HCT116 (cell line): ENCODE measurements around the gene PLXNC1. TPM values are rescaled to one million over a fixed set of nuclear protein-coding genes. Genes with fewer than 3 reads are reported as not detected.

Experiments
- ATAC-seq: fragments of 200-7000 bp; cut with Tn5 transposase; 2 replicates; pipeline ENCODE4 v1.9.1; 2020; ENCODE audit warnings: mild to moderate bottlenecking, moderate library complexity
- BruUV-seq: library from RNA; stranded (reverse); fragments of 400-500 nt; replicated peaks from 2 replicates; lab custom pipeline; 2021; lab: Mats Ljungman, UMichigan
- CTCF ChIA-PET: fragments of 300-600 bp; sonication (Branson Sonifier 250); formaldehyde crosslinking; loops from one replicate; lab custom pipeline; 2021; ENCODE audit warnings: antibody characterized with exemption; lab: Charles Lee
- POLR2A ChIA-PET: fragments of 300-600, 350-600 bp; sonication (Branson Sonifier 250); formaldehyde crosslinking; loops from one replicate; lab custom pipeline; 2021; ENCODE audit warnings: antibody characterized with exemption; lab: Charles Lee
- RAD21 ChIA-PET, 2 experiments: fragments of 300-600 bp; sonication (Branson Sonifier 250); formaldehyde crosslinking; loops; one replicate each; lab custom pipeline; 2023; ENCODE audit warnings: low total read pairs in 2 of 2; ENCODE audit not compliant: uncharacterized antibody in 2 of 2, unreplicated experiment in 2 of 2, low non-redundant PET in 1 of 2; lab: Charles Lee
- DNase-seq: peaks from one replicate; pipeline ENCODE4 v3.0.0-alpha.2; 2010; ENCODE audit warnings: low read depth, low spot score
- H2AFZ ChIP-seq: fragments of 200-600 bp; shearing (Covaris generic), sonication (generic); 2 replicates; pipeline ENCODE4 v1.6.1; 2017; ENCODE audit warnings: low read depth, mixed run types, mixed read lengths, antibody characterized with exemption, low read length; ENCODE audit not compliant: poor library complexity, severe bottlenecking
- H3K27ac ChIP-seq: 2 replicates; pipeline ENCODE4 v1.5.1; 2012; ENCODE audit warnings: low read depth, low read length
- H3K27me3 ChIP-seq: fragments of 200-600 bp; sonication (generic); 2 replicates; pipeline ENCODE4 v1.6.1; 2016; ENCODE audit warnings: mixed run types, low read length, mixed read lengths; ENCODE audit not compliant: insufficient read depth
- H3K36me3 ChIP-seq, 2 experiments: fragments of 200-500 bp in 1 of 2; fragments of 200-600 bp in 1 of 2; sonication (Bioruptor generic) in 1 of 2; sonication (generic) in 1 of 2; 2 replicates each; pipeline versions ENCODE4 v1.5.1 to v1.6.1; 2014 to 2016; ENCODE audit warnings: low read length in 2 of 2, inconsistent platforms in 1 of 2, mixed read lengths in 1 of 2, mixed run types in 1 of 2; ENCODE audit not compliant: insufficient read depth in 2 of 2, control insufficient read depth in 1 of 2
- H3K4me1 ChIP-seq, 2 experiments: fragments of 200-600 bp in 1 of 2; sonication (generic) in 1 of 2; 2 replicates each; pipeline versions ENCODE4 v1.5.1 to v1.6.1; 2012 to 2017; ENCODE audit warnings: low read length in 2 of 2, inconsistent platforms in 1 of 2, mild to moderate bottlenecking in 1 of 2, mixed read lengths in 1 of 2, mixed run types in 1 of 2, moderate library complexity in 1 of 2; ENCODE audit not compliant: insufficient read depth in 2 of 2, control insufficient read depth in 1 of 2
- H3K4me2 ChIP-seq: fragments of 200-600 bp; sonication (generic); 2 replicates; pipeline ENCODE4 v1.6.1; 2017; ENCODE audit warnings: mixed run types, low read length, mixed read lengths
- H3K4me3 ChIP-seq, 2 experiments: fragments of 200-600 bp in 1 of 2; sonication (generic) in 1 of 2; replicated peaks in 1 of 2; 2 replicates each; pipeline ENCODE4 v1.5.1; 2011 to 2016; ENCODE audit warnings: low read length in 2 of 2, control low read depth in 1 of 2, low read depth in 1 of 2, mild to moderate bottlenecking in 1 of 2, mixed read lengths in 1 of 2, mixed run types in 1 of 2
- H3K79me2 ChIP-seq: fragments of 200-600 bp; sonication (generic); 2 replicates; pipeline ENCODE4 v1.6.1; 2017; ENCODE audit warnings: mild to moderate bottlenecking, mixed run types, low read length, moderate library complexity, mixed read lengths; ENCODE audit not compliant: insufficient read depth
- H3K9ac ChIP-seq: fragments of 200-600 bp; sonication (generic); 2 replicates; pipeline ENCODE4 v1.6.1; 2016; ENCODE audit warnings: low read length, mixed read lengths
- H3K9me2 ChIP-seq: fragments of 200-600 bp; sonication (generic), shearing (Covaris generic); 2 replicates; pipeline ENCODE4 v1.6.1; 2017; ENCODE audit warnings: mixed run types, mild to moderate bottlenecking, moderate library complexity; ENCODE audit not compliant: insufficient read depth
- H3K9me3 ChIP-seq, 2 experiments: fragments of 200-500 bp in 1 of 2; fragments of 200-600 bp in 1 of 2; sonication (Bioruptor generic) in 1 of 2; sonication (generic) in 1 of 2; 2 replicates each; pipeline ENCODE4 v1.6.1; 2014 to 2017; ENCODE audit warnings: low read length in 2 of 2, mixed read lengths in 2 of 2, inconsistent platforms in 1 of 2, low read depth in 1 of 2, mild to moderate bottlenecking in 1 of 2, mixed run types in 1 of 2, moderate library complexity in 1 of 2; ENCODE audit not compliant: control insufficient read depth in 1 of 2, insufficient read depth in 1 of 2
- H4K20me1 ChIP-seq: fragments of 200-600 bp; sonication (generic), shearing (Covaris generic); 2 replicates; pipeline ENCODE4 v1.6.1; 2017; ENCODE audit warnings: mixed run types, mild to moderate bottlenecking, moderate library complexity; ENCODE audit not compliant: insufficient read depth
- CBX3 ChIP-seq: IDR thresholded peaks from 2 replicates; pipeline ENCODE4 v1.6.1; 2012; ENCODE audit warnings: low read depth
- CEBPB ChIP-seq: IDR thresholded peaks from 2 replicates; pipeline ENCODE4 v1.6.1; 2012; ENCODE audit warnings: low read depth
- EGR1 ChIP-seq: IDR thresholded peaks from 2 replicates; pipeline ENCODE4 v1.6.1; 2012; ENCODE audit warnings: low read depth
- EZH2 ChIP-seq: fragments of 200-600 bp; sonication (generic); IDR thresholded peaks from 2 replicates; pipeline ENCODE4 v1.6.1; 2017; ENCODE audit warnings: antibody characterized with exemption, mixed run types
- FOSL1 ChIP-seq: IDR thresholded peaks from 2 replicates; pipeline ENCODE4 v1.6.1; 2012; ENCODE audit warnings: low read depth
- JUND ChIP-seq: IDR thresholded peaks from 2 replicates; pipeline ENCODE4 v1.6.1; 2012
- POLR2A ChIP-seq: IDR thresholded peaks from 2 replicates; pipeline ENCODE4 v1.7.0; 2011; ENCODE audit warnings: borderline replicate concordance; ENCODE audit not compliant: insufficient read depth, insufficient read length; ENCODE audit errors: extremely low read depth
- POLR2AphosphoS5 ChIP-seq: IDR thresholded peaks from 2 replicates; pipeline ENCODE4 v1.6.1; 2011; ENCODE audit warnings: mild to moderate bottlenecking, low read depth, low read length, moderate library complexity
- RAD21 ChIP-seq: IDR thresholded peaks from 2 replicates; pipeline ENCODE4 v1.6.1; 2012; ENCODE audit warnings: low read depth, mild to moderate bottlenecking
- REST ChIP-seq: IDR thresholded peaks from 2 replicates; pipeline ENCODE4 v1.6.1; 2012; ENCODE audit warnings: low read depth
- SP1 ChIP-seq: IDR thresholded peaks from 2 replicates; pipeline ENCODE4 v1.6.1; 2012; ENCODE audit warnings: low read depth
- SRF ChIP-seq: IDR thresholded peaks from 2 replicates; pipeline ENCODE4 v1.6.1; 2012; ENCODE audit warnings: low read depth
- TCF7L2 ChIP-seq: IDR thresholded peaks from 2 replicates; pipeline ENCODE4 v1.7.0; 2011; ENCODE audit warnings: borderline replicate concordance, inconsistent platforms; ENCODE audit not compliant: insufficient read depth, insufficient read length; ENCODE audit errors: extremely low read depth
- ZBTB33 ChIP-seq: IDR thresholded peaks from 2 replicates; pipeline ENCODE4 v1.6.1; 2011; ENCODE audit warnings: mild to moderate bottlenecking, low read length, moderate library complexity; ENCODE audit not compliant: insufficient replicate concordance; ENCODE audit errors: extremely low read depth
- ZFX ChIP-seq: fragments of 450-650 bp; IDR thresholded peaks from 2 replicates; pipeline ENCODE4 v1.6.1; 2017
- ZNF274 ChIP-seq: fragments of 200-500 bp; sonication (Bioruptor generic); IDR thresholded peaks from 2 replicates; pipeline ENCODE4 v1.6.1; 2014; ENCODE audit warnings: mild to moderate bottlenecking, low read depth, low read length, inconsistent platforms
- intact Hi-C: fragments of 100-400 bp; cut with micrococcal nuclease; formaldehyde crosslinking; loops from 2 replicates; pipeline ENCODE4 v1.10.0; 2022
- total RNA-seq: library from RNA; stranded (reverse); gene quantifications from one replicate; pipeline ENCODE4 v1.2.1, GENCODE V29; 2021; ENCODE audit not compliant: unreplicated experiment
- TF ChIP-seq, protein P1 (sequence below): IDR thresholded peaks from 2 replicates; pipeline ENCODE4 v1.6.1; 2012
- TF ChIP-seq, protein P2 (sequence below): IDR thresholded peaks from 2 replicates; pipeline ENCODE4 v1.6.1; 2012

PLXNC1 gene
- total RNA-seq, 1 experiment from 2014 or later, result 0.25 TPM

DNA sequence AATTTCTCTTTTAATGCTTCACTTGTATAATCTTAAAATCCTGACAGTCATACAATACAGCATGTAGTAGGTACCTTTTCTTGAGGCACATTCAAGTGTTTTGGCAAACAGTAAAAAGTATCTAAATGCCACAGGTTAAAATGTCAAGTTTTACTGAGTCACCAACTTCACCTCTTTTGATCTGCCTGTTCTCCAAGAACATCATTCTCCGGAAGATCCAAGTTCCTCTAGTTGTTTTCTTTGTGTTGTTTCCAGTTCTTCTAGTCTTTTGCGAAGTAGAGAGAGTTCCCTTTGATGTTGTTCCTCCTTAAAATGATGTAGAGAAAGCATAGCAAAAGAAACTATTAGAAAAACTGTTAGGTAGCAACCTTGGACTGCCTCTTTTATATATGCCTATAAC is 160.2 kb downstream of the PLXNC1 start (continued):
- TF ChIP-seq REST (no peak), JUND (0 out of 2 replicates have a peak, but pooled peaks have one; percentile 29), SRF (no peak), SP1 (no peak), CBX3 (no peak)
- TF ChIP-seq, protein P1, sequence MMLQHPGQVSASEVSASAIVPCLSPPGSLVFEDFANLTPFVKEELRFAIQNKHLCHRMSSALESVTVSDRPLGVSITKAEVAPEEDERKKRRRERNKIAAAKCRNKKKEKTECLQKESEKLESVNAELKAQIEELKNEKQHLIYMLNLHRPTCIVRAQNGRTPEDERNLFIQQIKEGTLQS, result no peak

DNA sequence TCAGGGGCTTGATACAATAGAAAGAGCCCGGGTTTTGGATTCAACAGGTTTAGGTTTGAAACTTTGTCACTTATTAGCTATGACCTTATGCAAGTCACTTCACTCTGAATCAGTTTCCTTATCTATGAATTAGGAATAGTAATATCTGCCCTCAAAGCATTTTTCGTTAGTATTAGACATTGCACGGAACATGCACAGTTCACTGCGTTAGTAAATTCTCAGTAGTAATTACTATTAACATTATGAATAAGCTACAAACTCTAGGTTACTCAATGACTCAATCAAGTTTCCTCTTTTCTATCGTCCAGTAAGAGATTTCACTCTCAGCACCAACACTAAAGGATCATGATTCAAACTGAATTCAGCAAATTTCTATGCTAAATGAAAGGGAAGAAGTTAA is 161.0 kb downstream of the PLXNC1 start:
- no peak overlapping the region for H3K27ac ChIP-seq
- ATAC-seq, result no peak
- DNase-seq, result no peak
- H3K36me3 ChIP-seq, result peaks cover 0 to 41% of the 10 kb centered on the region in 2 experiments; a peak in 2 of 4 replicates
- ChIA-PET RAD21 (no interaction called here), CTCF (no interaction called here), POLR2A (no interaction called here)
- H3K9me2 ChIP-seq, result no peaks in the 10 kb centered on the region
- BruUV-seq, result no TSS peak
- no peaks in the 10 kb centered on the region for H3K9me3 ChIP-seq
- H3K27me3 ChIP-seq, result no peaks in the 10 kb centered on the region
- peaks cover 7 to 12% of the 10 kb centered on the region in 2 experiments; a peak in 3 of 4 replicates for H3K4me1 ChIP-seq
- no peak overlapping the region for H3K9ac ChIP-seq
- no peak overlapping the region for H3K4me2 ChIP-seq
- intact Hi-C loops, result no loop called here
- no peaks in the 10 kb centered on the region for H4K20me1 ChIP-seq
- H3K79me2 ChIP-seq, result no peaks in the 10 kb centered on the region
- H2AFZ ChIP-seq, result no peak overlapping the region
- no peak overlapping the region for H3K4me3 ChIP-seq
- no peak for TF ChIP-seq EGR1
- TF ChIP-seq ZFX, result no peak
- no peak for TF ChIP-seq ZBTB33
- no peak for TF ChIP-seq EZH2
- TF ChIP-seq CEBPB, result no peak
- TF ChIP-seq SP1, result no peak
- no peak for TF ChIP-seq SRF
- TF ChIP-seq, protein P2, sequence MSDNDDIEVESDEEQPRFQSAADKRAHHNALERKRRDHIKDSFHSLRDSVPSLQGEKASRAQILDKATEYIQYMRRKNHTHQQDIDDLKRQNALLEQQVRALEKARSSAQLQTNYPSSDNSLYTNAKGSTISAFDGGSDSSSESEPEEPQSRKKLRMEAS, result no peak
- no peak for TF ChIP-seq TCF7L2
- TF ChIP-seq POLR2AphosphoS5, result no peak
- TF ChIP-seq ZNF274, result no peak
- TF ChIP-seq FOSL1, result no peak
- TF ChIP-seq RAD21, result no peak
- no peak for TF ChIP-seq POLR2A
- TF ChIP-seq REST, result no peak
